ENCODE data around the gene CHCHD6.

Gene CHCHD6

GRCh38 chr3:126715432-126715831 is 11.4 kb downstream of the CHCHD6 start:
- DNase-seq (ENCODE audit: low read depth), result no peak
- H3K4me3 ChIP-seq (ENCODE audit: control insufficient read depth, low read depth, low read length), result no peak overlapping the region
- TF ChIP-seq CTCF (conservative IDR thresholded peaks at IDR 0.05; ENCODE audit: control insufficient read depth, insufficient read depth, low read depth, low read length), result no peak

GRCh38 chr3:126716057-126716456 is 12.0 kb downstream of the CHCHD6 start:
- no peak for TF ChIP-seq CTCF (conservative IDR thresholded peaks at IDR 0.05; ENCODE audit: control insufficient read depth, insufficient read depth, low read depth, low read length)
- no peak overlapping the region for H3K4me3 ChIP-seq (ENCODE audit: control insufficient read depth, low read depth, low read length)
- no peak for DNase-seq (ENCODE audit: low read depth)

GRCh38 chr3:126718561-126719445 is 14.8 kb downstream of the CHCHD6 start:
- no peak for DNase-seq (ENCODE audit: low read depth)
- no peak for TF ChIP-seq CTCF (conservative IDR thresholded peaks at IDR 0.05; ENCODE audit: control insufficient read depth, insufficient read depth, low read depth, low read length)
- H3K4me3 ChIP-seq (ENCODE audit: control insufficient read depth, low read depth, low read length), result no peak overlapping the region

- no peak for DNase-seq (ENCODE audit: low read depth)
- no peak for TF ChIP-seq CTCF (conservative IDR thresholded peaks at IDR 0.05; ENCODE audit: control insufficient read depth, insufficient read depth, low read depth, low read length)
- no peak overlapping the region for H3K4me3 ChIP-seq (ENCODE audit: control insufficient read depth, low read depth, low read length)
Measured at GRCh38 chr3:126720596-126720995, 16.6 kb downstream of the CHCHD6 start.

- H3K4me3 ChIP-seq (ENCODE audit: control insufficient read depth, low read depth, low read length), result no peak overlapping the region
- DNase-seq (ENCODE audit: low read depth), result peak; percentile 8
- no peak for TF ChIP-seq CTCF (conservative IDR thresholded peaks at IDR 0.05; ENCODE audit: control insufficient read depth, insufficient read depth, low read depth, low read length)
Measured at GRCh38 chr3:126721246-126721645, 17.2 kb downstream of the CHCHD6 start.

- no peak for TF ChIP-seq CTCF (conservative IDR thresholded peaks at IDR 0.05; ENCODE audit: control insufficient read depth, insufficient read depth, low read depth, low read length)
- no peak overlapping the region for H3K4me3 ChIP-seq (ENCODE audit: control insufficient read depth, low read depth, low read length)
- DNase-seq (ENCODE audit: low read depth), result no peak
Measured at GRCh38 chr3:126723237-126723636, 19.2 kb downstream of the CHCHD6 start.
